HuH-7 (cell line): ENCODE measurements around the gene HCAR3.

Experiments used
- DNase-seq: peaks from one replicate; pipeline ENCODE4 v3.0.0; 2011; ENCODE audit warnings: low spot score

The HCAR3 gene

DNA sequence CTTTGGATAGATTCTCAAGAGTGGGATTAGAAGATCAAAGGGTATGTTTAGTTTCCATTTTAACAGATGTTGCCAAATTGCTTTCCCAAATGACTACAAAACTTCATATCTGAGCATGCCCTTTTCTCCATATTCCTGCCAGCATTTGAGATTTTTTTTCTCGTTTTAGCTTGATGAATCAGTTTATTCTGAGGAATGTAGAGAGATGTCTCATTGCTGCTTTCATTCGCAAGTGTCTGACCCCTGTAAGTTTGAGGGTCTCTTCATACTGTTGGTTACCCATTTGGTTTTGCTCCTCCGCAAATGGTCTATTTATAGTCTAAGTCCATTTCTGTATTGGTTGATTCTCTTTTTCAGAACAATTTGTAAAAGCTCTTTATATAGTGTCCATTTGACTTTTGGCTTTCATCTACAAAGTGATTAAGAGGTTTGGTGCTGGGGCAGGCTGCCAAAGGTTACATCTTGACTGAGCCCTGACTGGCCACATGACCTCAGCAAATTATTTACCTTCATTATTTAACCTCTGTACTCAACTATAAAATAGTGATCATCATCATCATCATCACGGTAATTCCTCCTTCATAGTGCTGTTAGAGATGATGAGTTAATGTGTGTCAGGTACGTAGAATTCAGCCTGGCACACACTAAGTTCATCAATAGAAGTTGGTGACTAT is 47.1 kb downstream of the HCAR3 start:
- no peak for DNase-seq

DNA sequence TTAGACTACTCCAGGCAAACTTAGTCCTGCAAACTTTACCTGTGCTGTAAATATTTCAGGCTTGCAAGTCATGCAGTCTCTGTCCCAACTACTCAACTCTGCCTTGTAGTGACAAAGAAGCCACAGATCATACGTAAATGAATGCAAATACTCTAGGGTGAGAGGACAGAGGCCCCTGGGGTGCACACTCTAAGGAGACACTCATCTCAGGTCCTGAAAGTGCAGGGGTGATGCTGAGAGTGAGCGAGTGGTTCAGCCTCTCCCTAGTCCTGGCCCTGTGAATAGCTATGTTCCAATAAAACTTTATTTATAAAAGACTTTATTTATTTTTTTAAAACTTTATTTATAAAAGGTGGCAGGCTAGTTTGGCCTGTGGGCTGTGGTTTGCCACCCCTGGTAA is 48.3 kb downstream of the HCAR3 start:
- DNase-seq: no peak

DNA sequence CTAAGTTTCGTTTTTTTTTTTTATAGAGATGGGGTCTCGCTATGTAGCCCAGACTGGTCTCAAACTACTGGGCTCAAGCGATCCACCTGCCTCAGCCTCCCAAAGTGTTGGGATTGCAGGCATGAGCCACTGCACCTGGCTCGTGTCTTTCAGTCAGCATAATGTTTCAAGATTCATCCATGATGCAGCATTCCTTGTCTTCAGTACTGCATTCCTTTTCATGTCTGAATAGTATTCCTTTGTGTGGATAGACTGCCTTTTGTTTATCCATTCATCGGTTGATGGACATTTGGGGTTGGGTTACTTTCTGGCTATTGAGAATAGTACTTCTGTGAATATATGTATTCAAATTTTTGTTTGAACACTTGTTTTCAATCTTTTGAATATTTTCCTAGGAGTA is 50.9 kb downstream of the HCAR3 start:
- no peak for DNase-seq

DNA sequence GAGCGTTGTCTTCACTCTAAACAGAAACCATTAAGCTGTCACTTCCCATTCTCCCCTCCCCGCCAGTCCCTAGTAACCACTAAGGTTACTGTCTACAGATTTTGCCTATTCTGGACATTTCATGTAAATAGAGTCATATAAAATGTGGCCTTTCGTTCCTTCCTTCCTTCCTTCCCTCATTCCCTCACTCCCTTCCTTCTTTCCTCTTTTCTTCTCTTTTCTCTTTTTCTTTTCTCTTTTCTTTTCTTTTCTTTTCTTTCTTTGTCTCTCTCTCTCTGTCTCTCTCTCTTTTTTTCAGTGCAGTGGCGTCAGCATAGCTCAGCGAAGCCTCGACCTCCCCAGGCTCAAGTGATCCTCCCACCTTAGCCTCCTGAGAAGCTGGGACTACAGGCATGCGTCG is 51.3 kb downstream of the HCAR3 start:
- no peak for DNase-seq
